ENCODE data around the gene EHD4.

DNA sequence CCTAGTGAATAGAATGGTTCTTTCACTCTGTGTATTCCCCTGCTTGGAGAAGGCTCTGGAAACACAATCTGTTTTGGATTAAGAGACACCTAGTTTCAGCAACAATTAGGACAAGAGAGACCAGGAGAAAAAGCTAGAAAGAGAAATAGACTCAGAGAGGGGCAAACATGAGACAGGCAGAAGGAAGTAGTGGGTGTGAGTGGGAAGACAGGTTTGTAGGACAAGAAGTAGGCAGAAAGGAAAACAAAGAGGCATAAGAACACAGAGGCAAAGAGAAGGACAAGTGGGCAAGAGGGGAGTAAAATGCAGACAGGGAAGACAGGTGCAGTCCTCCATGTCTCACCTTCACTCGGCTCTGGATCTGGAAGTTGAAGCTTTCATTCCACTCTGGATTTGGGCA is 35.0 kb upstream of the EHD4 start:
- TF ChIP-seq POLR2AphosphoS5 (IDR thresholded peaks at IDR 0.05; ENCODE audit: low read depth, low read length) (no peak), POLR2A (IDR thresholded peaks at IDR 0.05; ENCODE audit: low read depth, low read length) (no peak)

Measured in GM12892 (cell line).